Activated T-helper 2 cell treated with anti-CD3 and anti-CD28 coated beads, Interferon-gamma antibody, Interleukin-2, Interleukin-4, amounts not matched to agents 10 μg/mL and 5 μg/mL and 100 μg/mL, durations not matched to agents 14 hours and 24 hours and 36 hours (primary cell): Measurements from ENCODE around the gene MUC3A. TPM values are rescaled to one million over a fixed set of nuclear protein-coding genes. Genes with fewer than 3 reads are reported as not detected.

Source experiments
- total RNA-seq: library from RNA; stranded (reverse); gene quantifications from 2 replicates; pipeline ENCODE4 v1.2.3, GENCODE V29; 2022

The MUC3A gene
- total RNA-seq, 1 donor from 2014 or later: 0.11 TPM

Other genes starting within 250 kb of the MUC3A start
- 67.6 and 68.7 TPM in 2 replicates for gene POP7, start 243.4 kb upstream of the MUC3A start, total RNA-seq
- 0.14 TPM in 1 of 2 replicates, not detected in the other for gene EPO, start 229.1 kb upstream of the MUC3A start, total RNA-seq
- not detected in 2 replicates for gene ZAN, start 215.9 kb upstream of the MUC3A start, total RNA-seq
- 2.1 and 2.4 TPM in 2 replicates for gene EPHB4, start 122.0 kb upstream of the MUC3A start, total RNA-seq
- gene SLC12A9, start 96.8 kb upstream of the MUC3A start, total RNA-seq: 27.3 and 31.6 TPM in 2 replicates
- gene TRIP6, start 82.1 kb upstream of the MUC3A start, total RNA-seq: 38.5 and 38.7 TPM in 2 replicates
- 280 and 290 TPM in 2 replicates for gene SRRT, start 74.4 kb upstream of the MUC3A start, total RNA-seq
- gene UFSP1, start 59.8 kb upstream of the MUC3A start, total RNA-seq: 3.8 and 5.0 TPM in 2 replicates
- gene ACHE, start 53.6 kb upstream of the MUC3A start, total RNA-seq: 0.09 and 0.21 TPM in 2 replicates
- 0.85 and 1.4 TPM in 2 replicates for gene MUC12, start 20.0 kb downstream of the MUC3A start, total RNA-seq
- not detected in 2 replicates for gene MUC17, start 70.5 kb downstream of the MUC3A start, total RNA-seq
- 42.6 and 43.8 TPM in 2 replicates for gene TRIM56, start 135.9 kb downstream of the MUC3A start, total RNA-seq
- gene SERPINE1, start 177.6 kb downstream of the MUC3A start, total RNA-seq: 0.23 TPM in 2 replicates
- 41.8 and 42.8 TPM in 2 replicates for gene AP1S1, start 204.9 kb downstream of the MUC3A start, total RNA-seq
- 0.23 and 0.41 TPM in 2 replicates for gene VGF, start 216.0 kb downstream of the MUC3A start, total RNA-seq
- gene NAT16, start 230.8 kb downstream of the MUC3A start, total RNA-seq: not detected in 2 replicates